PFSK-1 (cell line): ENCODE measurements around the gene ONECUT1.

ENCODE experiments used
- FOXP2 ChIP-seq: optimal IDR thresholded peaks from 2 replicates; pipeline ENCODE3; 2011; ENCODE audit warnings: borderline replicate concordance, control low read depth, inconsistent platforms; ENCODE audit not compliant: insufficient read depth; ENCODE audit errors: extremely low read length, extremely low read depth
- POLR2AphosphoS5 ChIP-seq: IDR thresholded peaks from 2 replicates; pipeline ENCODE4 v1.6.1; 2012; ENCODE audit warnings: low read depth, mild to moderate bottlenecking, control low read depth, low read length, moderate library complexity
- SIN3A ChIP-seq: IDR thresholded peaks from 2 replicates; pipeline ENCODE4 v1.6.1; 2012; ENCODE audit warnings: mild to moderate bottlenecking, low read length, moderate library complexity, borderline replicate concordance; ENCODE audit not compliant: insufficient read depth
- TAF1 ChIP-seq: IDR thresholded peaks from 2 replicates; pipeline ENCODE4 v1.6.1; 2012; ENCODE audit warnings: low read length, control low read depth, borderline replicate concordance; ENCODE audit not compliant: insufficient read depth
- TF ChIP-seq, protein P1 (sequence below), 2 experiments: IDR thresholded peaks; 2 replicates each; pipeline versions ENCODE4 v1.6.1 to v1.8.0; 2011 to 2012; ENCODE audit warnings: low read depth in 2 of 2, low read length in 2 of 2, control low read depth in 1 of 2, inconsistent platforms in 1 of 2, mild to moderate bottlenecking in 1 of 2, moderate library complexity in 1 of 2; ENCODE audit not compliant: insufficient read depth in 1 of 2

Gene ONECUT1

DNA sequence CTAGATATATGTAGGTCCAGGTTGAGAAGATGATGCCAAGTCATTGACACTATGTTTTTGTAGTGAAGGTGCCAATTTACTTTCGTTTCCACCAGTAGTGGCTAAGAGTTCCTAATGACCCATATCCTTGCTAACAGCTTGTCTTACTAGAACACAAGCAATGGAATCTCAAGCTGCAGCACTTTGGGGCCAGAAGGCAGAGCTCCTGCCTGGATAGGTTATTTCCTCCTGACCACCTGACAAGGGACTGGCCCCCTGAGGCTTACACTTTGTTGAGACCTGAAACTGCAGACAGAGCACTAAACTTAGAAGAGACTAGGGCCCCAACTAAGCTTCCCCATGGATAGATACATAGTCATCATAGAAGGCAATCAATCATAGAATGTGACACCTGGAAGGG lies 11.7 kb downstream of the ONECUT1 start:
- no peak for TF ChIP-seq FOXP2

DNA sequence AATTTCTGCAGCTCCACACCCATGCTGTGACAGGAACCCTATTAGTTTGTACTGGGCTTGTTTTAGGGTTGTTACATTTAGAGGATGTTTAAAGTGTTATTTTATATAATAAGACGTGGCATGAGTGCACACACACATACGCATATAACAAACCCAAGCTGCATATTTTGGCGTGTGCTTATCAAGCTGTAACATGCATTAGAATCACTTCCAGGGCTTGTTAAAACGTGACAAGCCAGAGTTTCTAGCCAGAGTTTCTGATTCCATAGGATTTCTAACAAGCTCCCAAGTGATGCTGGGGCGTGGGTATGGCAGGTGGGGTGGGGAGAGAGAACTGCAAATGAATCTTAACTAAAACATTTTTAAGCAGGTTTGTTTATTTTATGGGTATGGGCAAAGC lies 17.4 kb downstream of the ONECUT1 start:
- TF ChIP-seq, protein P1, sequence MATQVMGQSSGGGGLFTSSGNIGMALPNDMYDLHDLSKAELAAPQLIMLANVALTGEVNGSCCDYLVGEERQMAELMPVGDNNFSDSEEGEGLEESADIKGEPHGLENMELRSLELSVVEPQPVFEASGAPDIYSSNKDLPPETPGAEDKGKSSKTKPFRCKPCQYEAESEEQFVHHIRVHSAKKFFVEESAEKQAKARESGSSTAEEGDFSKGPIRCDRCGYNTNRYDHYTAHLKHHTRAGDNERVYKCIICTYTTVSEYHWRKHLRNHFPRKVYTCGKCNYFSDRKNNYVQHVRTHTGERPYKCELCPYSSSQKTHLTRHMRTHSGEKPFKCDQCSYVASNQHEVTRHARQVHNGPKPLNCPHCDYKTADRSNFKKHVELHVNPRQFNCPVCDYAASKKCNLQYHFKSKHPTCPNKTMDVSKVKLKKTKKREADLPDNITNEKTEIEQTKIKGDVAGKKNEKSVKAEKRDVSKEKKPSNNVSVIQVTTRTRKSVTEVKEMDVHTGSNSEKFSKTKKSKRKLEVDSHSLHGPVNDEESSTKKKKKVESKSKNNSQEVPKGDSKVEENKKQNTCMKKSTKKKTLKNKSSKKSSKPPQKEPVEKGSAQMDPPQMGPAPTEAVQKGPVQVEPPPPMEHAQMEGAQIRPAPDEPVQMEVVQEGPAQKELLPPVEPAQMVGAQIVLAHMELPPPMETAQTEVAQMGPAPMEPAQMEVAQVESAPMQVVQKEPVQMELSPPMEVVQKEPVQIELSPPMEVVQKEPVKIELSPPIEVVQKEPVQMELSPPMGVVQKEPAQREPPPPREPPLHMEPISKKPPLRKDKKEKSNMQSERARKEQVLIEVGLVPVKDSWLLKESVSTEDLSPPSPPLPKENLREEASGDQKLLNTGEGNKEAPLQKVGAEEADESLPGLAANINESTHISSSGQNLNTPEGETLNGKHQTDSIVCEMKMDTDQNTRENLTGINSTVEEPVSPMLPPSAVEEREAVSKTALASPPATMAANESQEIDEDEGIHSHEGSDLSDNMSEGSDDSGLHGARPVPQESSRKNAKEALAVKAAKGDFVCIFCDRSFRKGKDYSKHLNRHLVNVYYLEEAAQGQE (IDR thresholded peaks at IDR 0.05; ENCODE audit: insufficient read depth in 1 of 2, low read depth in 2 of 2, low read length in 2 of 2), result no peak
- TF ChIP-seq POLR2AphosphoS5 (no peak), TAF1 (no peak), SIN3A (no peak), FOXP2 (no peak)

DNA sequence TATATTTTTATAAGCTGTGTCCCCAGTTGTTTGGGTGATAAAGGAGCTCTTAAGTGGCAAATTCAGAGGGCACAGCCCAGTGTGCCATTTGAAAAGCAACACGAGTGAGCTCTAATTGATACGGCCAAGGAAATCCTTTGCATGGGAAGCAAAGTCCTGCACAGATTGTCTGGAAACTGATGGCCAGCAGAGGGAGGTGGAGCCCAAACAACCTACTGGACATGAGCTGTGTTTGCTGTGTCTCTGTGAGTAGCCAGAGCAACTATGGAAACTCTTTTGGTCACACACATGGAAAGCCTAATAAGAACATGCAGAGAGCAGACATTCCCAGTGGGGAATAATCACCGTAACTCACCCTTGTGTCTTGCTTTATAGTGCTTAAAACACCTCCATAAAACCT lies 24.4 kb downstream of the ONECUT1 start:
- no peak for TF ChIP-seq FOXP2
- TF ChIP-seq SIN3A, result no peak
- no peak for TF ChIP-seq POLR2AphosphoS5
- no peak for TF ChIP-seq TAF1
- TF ChIP-seq, protein P1 (IDR thresholded peaks at IDR 0.05; ENCODE audit: insufficient read depth in 1 of 2, low read depth in 2 of 2, low read length in 2 of 2), result no peak

DNA sequence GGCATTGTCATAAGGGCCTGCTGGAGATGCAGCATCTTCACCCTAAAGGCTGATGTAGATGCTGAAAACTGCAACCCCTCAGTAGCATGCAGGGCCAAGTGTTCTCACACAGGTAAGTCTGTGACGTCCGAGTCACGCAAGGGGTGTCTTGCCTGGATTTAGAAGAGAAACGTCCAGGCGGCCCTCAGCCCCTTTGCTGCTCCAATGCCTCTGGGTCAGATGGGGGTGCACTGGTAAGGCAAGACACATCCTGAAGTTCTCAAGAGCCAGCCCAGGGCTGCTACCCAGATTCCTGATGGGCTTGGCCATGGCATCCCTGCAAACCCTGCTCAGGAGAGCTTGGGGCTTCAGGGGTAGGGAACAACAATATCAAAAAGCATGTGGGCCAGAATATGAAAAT lies 25.4 kb downstream of the ONECUT1 start:
- TF ChIP-seq SIN3A (no peak), TAF1 (no peak), FOXP2 (no peak), POLR2AphosphoS5 (no peak)
- TF ChIP-seq, protein P1 (IDR thresholded peaks at IDR 0.05; ENCODE audit: insufficient read depth in 1 of 2, low read depth in 2 of 2, low read length in 2 of 2), result no peak

DNA sequence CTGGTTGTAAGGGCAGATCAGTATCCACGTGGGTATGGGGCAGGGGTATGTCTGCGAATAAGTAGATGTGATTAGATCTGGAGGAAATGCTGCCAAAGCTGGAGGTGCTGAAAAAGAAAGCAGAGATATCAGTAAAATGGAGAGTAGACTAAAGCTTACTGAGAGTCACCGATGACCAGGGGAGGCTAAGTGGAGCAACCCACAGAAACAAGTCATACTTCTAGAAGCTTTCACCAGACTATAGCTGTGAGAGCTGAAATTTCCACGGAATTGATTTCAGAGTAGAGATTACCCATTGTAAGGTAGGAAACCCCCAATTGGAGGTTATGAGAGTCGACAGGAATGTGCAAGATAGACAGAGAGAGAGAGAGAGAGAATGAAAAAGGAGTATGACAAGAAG lies 27.5 kb downstream of the ONECUT1 start:
- TF ChIP-seq, protein P1 (IDR thresholded peaks at IDR 0.05; ENCODE audit: insufficient read depth in 1 of 2, low read depth in 2 of 2, low read length in 2 of 2), result no peak
- TF ChIP-seq TAF1 (no peak), SIN3A (no peak), POLR2AphosphoS5 (no peak), FOXP2 (no peak)
